H1 (cell line): Measurements from ENCODE around the gene SLC16A8. TPM values are rescaled to one million over a fixed set of nuclear protein-coding genes. Genes with fewer than 3 reads are reported as not detected.
A peak's percentile ranks its signal among the peaks of the same experiment; 100 is the strongest.

Experiments
- CTCF ChIA-PET: fragments of 300-600 bp; sonication (Branson Sonifier 250); formaldehyde crosslinking; loops from one replicate; lab custom pipeline; 2021; ENCODE audit not compliant: partially characterized antibody; lab: Charles Lee
- POLR2A ChIA-PET: fragments of 300-600 bp; sonication (Branson Sonifier 250); formaldehyde crosslinking; loops from one replicate; lab custom pipeline; 2021; ENCODE audit warnings: inconsistent platforms; ENCODE audit not compliant: partially characterized antibody; lab: Charles Lee
- DNase-seq, 2 experiments: peaks; one replicate each; pipeline versions ENCODE4 v3.0.0 to v3.0.0-alpha.2; 2010 to 2022; ENCODE audit warnings: low spot score in 2 of 2, low read depth in 1 of 2, mixed read lengths in 1 of 2
- FAIRE-seq: peaks from 2 replicates; lab custom pipeline; 2011; peaks lifted over from hg19 to GRCh38; lab: Jason Lieb, UNC
- H2AFZ ChIP-seq: 2 replicates; pipeline ENCODE4 v1.8.1; 2012; ENCODE audit warnings: low read length, inconsistent platforms
- H2AK5ac ChIP-seq: 2 replicates; pipeline ENCODE4 v1.6.1; 2013; ENCODE audit warnings: low read depth, low read length
- H2BK120ac ChIP-seq: replicated peaks from 2 replicates; pipeline ENCODE3; 2013; ENCODE audit warnings: low read depth, low read length, inconsistent platforms
- H2BK12ac ChIP-seq: 2 replicates; pipeline ENCODE4 v1.6.1; 2013; ENCODE audit warnings: low read depth, low read length
- H2BK15ac ChIP-seq: 2 replicates; pipeline ENCODE4 v1.6.1; 2013; ENCODE audit warnings: low read length
- H2BK20ac ChIP-seq: 2 replicates; pipeline ENCODE4 v1.6.1; 2013; ENCODE audit warnings: low read length
- H2BK5ac ChIP-seq: 2 replicates; pipeline ENCODE4 v1.6.1; 2013; ENCODE audit warnings: low read depth, low read length
- H3K14ac ChIP-seq: 2 replicates; pipeline ENCODE4 v1.6.1; 2013; ENCODE audit warnings: inconsistent platforms; ENCODE audit not compliant: insufficient read length
- H3K18ac ChIP-seq: 2 replicates; pipeline ENCODE4 v1.6.1; 2013; ENCODE audit warnings: low read length; ENCODE audit errors: extremely low read depth
- H3K23ac ChIP-seq: 2 replicates; pipeline ENCODE4 v1.6.1; 2013; ENCODE audit warnings: inconsistent platforms; ENCODE audit not compliant: insufficient read length
- H3K23me2 ChIP-seq: 2 replicates; pipeline ENCODE4 v1.6.1; 2013; ENCODE audit warnings: low read depth, low read length
- H3K27ac ChIP-seq: 2 replicates; pipeline ENCODE4 v1.6.1; 2011; ENCODE audit warnings: low read depth, low read length, inconsistent platforms
- H3K27me3 ChIP-seq, 4 experiments: replicated peaks in 1 of 4; 1 replicate in 1 of 4; 2 replicates in 3 of 4; pipeline versions ENCODE4 v1.6.1 to v1.8.1; 2011 to 2013; ENCODE audit warnings: low read length in 3 of 4, mild to moderate bottlenecking in 3 of 4, inconsistent platforms in 2 of 4, mixed read lengths in 2 of 4, moderate library complexity in 1 of 4; ENCODE audit not compliant: control insufficient read depth in 3 of 4, insufficient read depth in 3 of 4; ENCODE audit errors: extremely low read depth in 1 of 4
- H3K36me3 ChIP-seq, 4 experiments: 2 replicates each; pipeline versions ENCODE4 v1.6.1 to v1.8.1; 2011 to 2013; ENCODE audit warnings: mild to moderate bottlenecking in 4 of 4, low read length in 3 of 4, moderate library complexity in 2 of 4, control low read depth in 1 of 4, inconsistent platforms in 1 of 4; ENCODE audit not compliant: insufficient read depth in 4 of 4, control insufficient read depth in 2 of 4
- H3K4ac ChIP-seq: replicated peaks from 2 replicates; pipeline ENCODE3; 2013; ENCODE audit warnings: low read length, low read depth, mixed read lengths, inconsistent platforms; ENCODE audit not compliant: insufficient read length
- H3K4me1 ChIP-seq, 4 experiments: replicated peaks in 1 of 4; 1 replicate in 1 of 4; 2 replicates in 3 of 4; pipeline versions ENCODE4 v1.6.1 to v1.8.1; 2011 to 2013; ENCODE audit warnings: low read length in 3 of 4, inconsistent platforms in 2 of 4, mixed read lengths in 1 of 4; ENCODE audit not compliant: insufficient read depth in 4 of 4, control insufficient read depth in 3 of 4
- H3K4me2 ChIP-seq, 2 experiments: 2 replicates each; pipeline versions ENCODE4 v1.6.1 to v1.8.1; 2011 to 2013; ENCODE audit warnings: low read depth in 2 of 2, low read length in 2 of 2, control low read depth in 1 of 2, inconsistent platforms in 1 of 2, mild to moderate bottlenecking in 1 of 2; ENCODE audit not compliant: insufficient read depth in 1 of 2
- H3K4me3 ChIP-seq, 4 experiments: fragments of 200-600, 300-600 bp in 1 of 4; sonication (generic), shearing (Covaris generic), sonication (Bioruptor Twin) in 1 of 4; 2 replicates each; pipeline versions ENCODE4 v1.5.1 to v1.8.1; 2011 to 2016; ENCODE audit warnings: low read length in 4 of 4, low read depth in 3 of 4, control low read depth in 2 of 4, inconsistent platforms in 2 of 4, mild to moderate bottlenecking in 2 of 4, mixed read lengths in 1 of 4, moderate library complexity in 1 of 4; ENCODE audit not compliant: insufficient read depth in 2 of 4; ENCODE audit errors: extremely low read depth in 1 of 4
- H3K56ac ChIP-seq: replicated peaks from 2 replicates; pipeline ENCODE3; 2013; ENCODE audit warnings: low read depth, mild to moderate bottlenecking, mixed read lengths, low read length, inconsistent platforms; ENCODE audit not compliant: insufficient read length
- H3K79me1 ChIP-seq: 2 replicates; pipeline ENCODE4 v1.6.1; 2013; ENCODE audit warnings: low read depth, low read length, control low read depth
- H3K79me2 ChIP-seq, 2 experiments: 2 replicates each; pipeline versions ENCODE4 v1.6.1 to v1.8.1; 2012 to 2013; ENCODE audit warnings: low read length in 2 of 2, mild to moderate bottlenecking in 2 of 2, inconsistent platforms in 1 of 2; ENCODE audit not compliant: insufficient read depth in 2 of 2, control insufficient read depth in 1 of 2
- H3K9ac ChIP-seq, 4 experiments: replicated peaks in 1 of 4; 1 replicate in 1 of 4; 2 replicates in 3 of 4; pipeline versions ENCODE4 v1.6.1 to v1.8.1; 2011 to 2013; ENCODE audit warnings: low read depth in 3 of 4, low read length in 3 of 4, control low read depth in 2 of 4, mild to moderate bottlenecking in 2 of 4, moderate library complexity in 2 of 4, inconsistent platforms in 1 of 4; ENCODE audit errors: extremely low read depth in 1 of 4
- H3K9me3 ChIP-seq, 2 experiments: 2 replicates each; pipeline versions ENCODE4 v1.6.1 to v1.8.1; 2012 to 2013; ENCODE audit warnings: mild to moderate bottlenecking in 2 of 2, moderate library complexity in 2 of 2, control low read depth in 1 of 2, inconsistent platforms in 1 of 2, low read depth in 1 of 2, low read length in 1 of 2, mixed read lengths in 1 of 2; ENCODE audit not compliant: insufficient read depth in 2 of 2
- H4K20me1 ChIP-seq, 2 experiments: replicated peaks in 1 of 2; 2 replicates each; pipeline versions ENCODE3 to v1.8.1; 2011 to 2013; ENCODE audit warnings: inconsistent platforms in 2 of 2, low read length in 2 of 2, mild to moderate bottlenecking in 1 of 2; ENCODE audit not compliant: insufficient read depth in 2 of 2, control insufficient read depth in 1 of 2
- H4K5ac ChIP-seq: 2 replicates; pipeline ENCODE4 v1.6.1; 2013; ENCODE audit warnings: low read length, low read depth, mixed read lengths, inconsistent platforms; ENCODE audit not compliant: insufficient read length
- H4K8ac ChIP-seq: 2 replicates; pipeline ENCODE4 v1.8.0; 2013; ENCODE audit warnings: mild to moderate bottlenecking, moderate library complexity, low read length, inconsistent platforms; ENCODE audit not compliant: insufficient read depth; ENCODE audit errors: extremely low read depth
- H4K91ac ChIP-seq: replicated peaks from 2 replicates; pipeline ENCODE3; 2013; ENCODE audit warnings: low read length, mixed read lengths, inconsistent platforms; ENCODE audit not compliant: insufficient read length
- CBX5 ChIP-seq: fragments of 300-800, 300-1000 bp; sonication (generic); IDR thresholded peaks from 2 replicates; pipeline ENCODE4 v1.7.1; 2016; ENCODE audit warnings: antibody characterized with exemption, low read length, low read depth
- TAF7 ChIP-seq: optimal IDR thresholded peaks from 2 replicates; pipeline ENCODE3; 2011; ENCODE audit warnings: low read depth, mild to moderate bottlenecking, inconsistent platforms, low read length, moderate library complexity, borderline replicate concordance
- WGBS, 2 experiments: shearing (Covaris generic) in 1 of 2; methylation state at CpG; one replicate each; pipeline versions ENCODE4 v1.1.6 to v1.1.7; 2013 to 2015; ENCODE audit warnings: low lambda C conversion rate in 2 of 2, mixed read lengths in 2 of 2, inconsistent platforms in 1 of 2, low coverage in 1 of 2, missing lambda C conversion rate in 1 of 2; ENCODE audit not compliant: insufficient replicate concordance in 2 of 2, insufficient coverage in 1 of 2, insufficient read length in 1 of 2; ENCODE audit errors: extremely low coverage in 1 of 2, missing lambda C conversion rate in 1 of 2; 5-methylcytosine and 5-hydroxymethylcytosine counted together
- polyA plus RNA-seq, 7 experiments: library from polyadenylated mRNA; depleted of rRNA in 3 of 7; stranded (reverse) in 5 of 7; unstranded in 2 of 7; fragments of >200 nt in 5 of 7; fragments of 200-250 nt in 2 of 7; gene quantifications; 1 replicate in 5 of 7; 2 replicates in 1 of 7; 4 replicates in 1 of 7; pipeline versions ENCODE4 v1.2.1 to v1.2.3, GENCODE V29; 2011 to 2013; ENCODE audit warnings: missing spikeins in 2 of 7, mixed read lengths in 2 of 7
- total RNA-seq: library from RNA; stranded (reverse); fragmentation: NEBNext Ultra II Directional; extraction: Animal tissue kit (Norgen Biotek cat#: 25700); gene quantifications from 2 replicates; pipeline ENCODE4 v1.2.1, GENCODE V29; 2021
- TF ChIP-seq, protein P1 (sequence below): IDR thresholded peaks from 2 replicates; pipeline ENCODE4 v1.6.1; 2012; ENCODE audit warnings: low read length, inconsistent platforms

Gene SLC16A8
- total and polyA plus RNA-seq, 2 of the 8 experiments (the other 6 are each of a cell fraction or from before 2014, with no cell fraction given) = 0.70 TPM; not detected in 1

GRCh38 chr22:38080474-38080849 is 3.5 kb downstream of the SLC16A8 start:
- CTCF ChIA-PET = interaction anchor here (0.9 to 2.0 kb wide), 7 partner anchors 9 to 64 kb away, joined by 3 to 11 read pairs (median 3); no protein-coding TSS in a partner anchor
- Histone ChIP-seq H2BK5ac (no peak overlapping the region), H2BK120ac (no peak overlapping the region), H3K79me1 (no peaks in the 10 kb centered on the region), H3K4me1 (peaks cover 0 to 25% (median 18%) of the 10 kb centered on the region in 4 experiments; a peak in 6 of 7 replicates), H4K5ac (peak overlapping the region; percentile 53), H2BK12ac (0 out of 2 replicates have a peak overlapping the region, but pooled peaks have one; percentile 43), H3K4me3 (peak overlapping the region in 2 of 4 experiments; percentile 24 to 48; a peak in 3 of 8 replicates), H3K4ac (peak overlapping the region; percentile 21), H4K20me1 (peaks cover 0 to 1% of the 10 kb centered on the region in 2 experiments), H4K91ac (peak overlapping the region; percentile 74), H3K18ac (no peak overlapping the region; the same call in 1 of the 2 replicates), H2BK15ac (no peak overlapping the region; the same call in 1 of the 2 replicates), H3K27me3 (peaks cover 7 to 37% (median 33%) of the 10 kb centered on the region in 4 experiments), H3K36me3 (no peaks in the 10 kb centered on the region), H3K9ac (no peak overlapping the region), H3K4me2 (peak overlapping the region; percentile 66 to 80), H4K8ac (peak overlapping the region; percentile 86), H2AFZ (no peak overlapping the region), H3K9me3 (no peaks in the 10 kb centered on the region), H3K56ac (no peak overlapping the region), H3K79me2 (no peaks in the 10 kb centered on the region), H2AK5ac (no peak overlapping the region), H3K14ac (no peak overlapping the region), H3K23me2 (peaks cover 3% of the 10 kb centered on the region), H3K23ac (no peak overlapping the region)
- POLR2A ChIA-PET = interaction anchor here (0.9 to 1.5 kb wide), 4 partner anchors 9 to 24 kb away, joined by 3 to 5 read pairs (median 4); partner anchors contain the start of gene PICK1
- DNase-seq = no peak
- FAIRE-seq = no peak
- TF ChIP-seq CBX5 = no peak
- TF ChIP-seq, protein P1, sequence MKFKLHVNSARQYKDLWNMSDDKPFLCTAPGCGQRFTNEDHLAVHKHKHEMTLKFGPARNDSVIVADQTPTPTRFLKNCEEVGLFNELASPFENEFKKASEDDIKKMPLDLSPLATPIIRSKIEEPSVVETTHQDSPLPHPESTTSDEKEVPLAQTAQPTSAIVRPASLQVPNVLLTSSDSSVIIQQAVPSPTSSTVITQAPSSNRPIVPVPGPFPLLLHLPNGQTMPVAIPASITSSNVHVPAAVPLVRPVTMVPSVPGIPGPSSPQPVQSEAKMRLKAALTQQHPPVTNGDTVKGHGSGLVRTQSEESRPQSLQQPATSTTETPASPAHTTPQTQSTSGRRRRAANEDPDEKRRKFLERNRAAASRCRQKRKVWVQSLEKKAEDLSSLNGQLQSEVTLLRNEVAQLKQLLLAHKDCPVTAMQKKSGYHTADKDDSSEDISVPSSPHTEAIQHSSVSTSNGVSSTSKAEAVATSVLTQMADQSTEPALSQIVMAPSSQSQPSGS = no peak
- TF ChIP-seq TAF7 = peak; percentile 21
- TF ChIP-seq, all 59 proteins: peak for 1
- 67% methylated on average over 9 of the region's 11 CpGs; no CpG with 5 or more reads in 1 of the 2 experiments for WGBS, 2 experiments
- H3K27ac ChIP-seq = no peak overlapping the region
- H2BK20ac ChIP-seq = no peak overlapping the region
